Suprapubic skin (tissue), 4 donors: Measurements from ENCODE around the gene ICAM1.

ENCODE experiments used
- CTCF ChIP-seq, 2 donors: fragments of 200-600 bp in 1 of 2; fragments of 450-650 bp in 1 of 2; sonication (generic) in 1 of 2; IDR thresholded peaks; one replicate each; pipeline ENCODE4 v1.5.1; 2016 to 2019; ENCODE audit warnings: antibody characterized with exemption in 2 of 2, mild to moderate bottlenecking in 1 of 2, moderate library complexity in 1 of 2
- EP300 ChIP-seq: sonication (generic); formaldehyde crosslinking; IDR thresholded peaks from one replicate; pipeline ENCODE4 v1.6.1; 2017; ENCODE audit warnings: antibody characterized with exemption
- POLR2A ChIP-seq, 2 donors: fragments of 450-650 bp; IDR thresholded peaks; one replicate each; pipeline ENCODE4 v1.6.1; 2017; ENCODE audit warnings: antibody characterized with exemption in 2 of 2, mild to moderate bottlenecking in 2 of 2, moderate library complexity in 2 of 2
- POLR2AphosphoS5 ChIP-seq, 3 donors: sonication (generic); formaldehyde crosslinking; IDR thresholded peaks; one replicate each; pipeline ENCODE4 v1.6.1; 2017; ENCODE audit warnings: antibody characterized with exemption in 3 of 3

GRCh38 chr19:10246511-10246910 is 24.4 kb upstream of the ICAM1 start:
- TF ChIP-seq CTCF (IDR thresholded peaks at IDR 0.05) = no peak
- no peak for TF ChIP-seq EP300
- no peak for TF ChIP-seq POLR2A (IDR thresholded peaks at IDR 0.05)
- TF ChIP-seq POLR2AphosphoS5 (IDR thresholded peaks at IDR 0.05) = no peak
